Measurements from ENCODE around the gene CR1L. TPM values are rescaled to one million over a fixed set of nuclear protein-coding genes. Genes with fewer than 3 reads are reported as not detected.
"Not testable (repeated sequence)": the region's sequence is repeated elsewhere in the genome, so short reads cannot be mapped to it uniquely, and the experiment has no call there.

CR1L gene
- total RNA-seq, 1 donor = not detected

- Histone ChIP-seq H3K9me3 (ENCODE audit: low read depth, low read length) (no peaks in the 10 kb centered on the region), H3K27me3 (ENCODE audit: insufficient read depth, low read length) (no peaks in the 10 kb centered on the region), H3K36me3 (ENCODE audit: insufficient read depth, low read length) (no peaks in the 10 kb centered on the region), H4K20me1 (ENCODE audit: insufficient read depth, low read length) (peaks cover 11% of the 10 kb centered on the region), H3K4me1 (ENCODE audit: insufficient read depth, low read length) (peaks cover 23% of the 10 kb centered on the region), H3K79me2 (ENCODE audit: insufficient read depth, low read length) (peaks cover 19% of the 10 kb centered on the region), H3K27ac (ENCODE audit: low read depth, low read length) (no peak overlapping the region), H3K4me2 (ENCODE audit: insufficient read depth, low read length) (no peak overlapping the region), H3K4me3 (ENCODE audit: insufficient read depth, low read length) (no peak overlapping the region), H2AFZ (ENCODE audit: low read length) (no peak overlapping the region)
- no peak for TF ChIP-seq CTCF (IDR thresholded peaks at IDR 0.05; ENCODE audit: extremely low read depth, low read depth, low read length)
- DNase-seq (ENCODE audit: insufficient read length, low spot score, missing footprints) = no peak
Observed at GRCh38 chr1:207748737-207749528, 104.0 kb downstream of the CR1L start.

- Histone ChIP-seq H2AFZ (ENCODE audit: low read length) (peak overlapping the region; percentile 85), H3K4me3 (ENCODE audit: insufficient read depth, low read length) (peak overlapping the region; percentile 94), H3K27me3 (ENCODE audit: insufficient read depth, low read length) (no peaks in the 10 kb centered on the region), H3K36me3 (ENCODE audit: insufficient read depth, low read length) (no peaks in the 10 kb centered on the region), H3K9me3 (ENCODE audit: low read depth, low read length) (no peaks in the 10 kb centered on the region), H4K20me1 (ENCODE audit: insufficient read depth, low read length) (peaks cover 23% of the 10 kb centered on the region), H3K4me2 (ENCODE audit: insufficient read depth, low read length) (peak overlapping the region; percentile 96), H3K4me1 (ENCODE audit: insufficient read depth, low read length) (peaks cover 18% of the 10 kb centered on the region), H3K79me2 (ENCODE audit: insufficient read depth, low read length) (peaks cover 37% of the 10 kb centered on the region), H3K27ac (ENCODE audit: low read depth, low read length) (peak overlapping the region; percentile 68)
- TF ChIP-seq CTCF (IDR thresholded peaks at IDR 0.05; ENCODE audit: extremely low read depth, low read depth, low read length) = no peak
- no peak for DNase-seq (ENCODE audit: insufficient read length, low spot score, missing footprints)
Observed at GRCh38 chr1:207750631-207751305, 105.8 kb downstream of the CR1L start.

- Histone ChIP-seq H4K20me1 (ENCODE audit: insufficient read depth, low read length) (peaks cover 30% of the 10 kb centered on the region), H2AFZ (ENCODE audit: low read length) (peak overlapping the region; percentile 85), H3K4me2 (ENCODE audit: insufficient read depth, low read length) (peak overlapping the region; percentile 96), H3K27ac (ENCODE audit: low read depth, low read length) (peak overlapping the region; percentile 68), H3K4me3 (ENCODE audit: insufficient read depth, low read length) (peak overlapping the region; percentile 94), H3K79me2 (ENCODE audit: insufficient read depth, low read length) (peaks cover 43% of the 10 kb centered on the region), H3K4me1 (ENCODE audit: insufficient read depth, low read length) (peaks cover 12% of the 10 kb centered on the region)
- not testable (repeated sequence) for DNase-seq (ENCODE audit: insufficient read length, low spot score, missing footprints); H3K9me3 ChIP-seq (ENCODE audit: low read depth, low read length); H3K27me3 ChIP-seq (ENCODE audit: insufficient read depth, low read length); H3K36me3 ChIP-seq (ENCODE audit: insufficient read depth, low read length)
Observed at GRCh38 chr1:207751463-207751789, 106.5 kb downstream of the CR1L start.

DNA sequence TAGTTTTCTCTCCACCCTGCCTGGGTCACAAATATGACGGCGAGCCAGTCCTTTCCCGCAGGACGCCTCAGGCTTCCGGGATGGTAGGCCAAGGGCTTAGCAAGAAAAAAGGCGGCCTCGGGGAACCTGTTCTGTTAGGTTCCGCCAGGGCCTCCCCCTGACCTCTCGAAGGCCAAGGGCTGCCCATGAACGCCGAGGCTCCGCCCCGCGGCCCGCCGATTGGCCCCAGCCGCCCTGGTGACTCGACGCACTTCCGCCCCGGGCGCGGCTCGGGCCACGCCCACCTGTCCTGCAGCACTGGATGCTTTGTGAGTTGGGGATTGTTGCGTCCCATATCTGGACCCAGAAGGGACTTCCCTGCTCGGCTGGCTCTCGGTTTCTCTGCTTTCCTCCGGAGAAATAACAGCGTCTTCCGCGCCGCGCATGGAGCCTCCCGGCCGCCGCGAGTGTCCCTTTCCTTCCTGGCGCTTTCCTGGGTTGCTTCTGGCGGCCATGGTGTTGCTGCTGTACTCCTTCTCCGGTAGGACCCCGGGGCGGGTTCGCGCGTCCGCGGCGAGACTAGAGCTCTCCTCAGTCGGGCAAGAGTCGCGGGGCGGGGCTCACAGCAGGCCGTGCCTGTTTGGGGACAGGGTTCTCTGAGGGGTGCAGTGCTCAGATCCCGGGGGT is 107.0 kb downstream of the CR1L start, which contains the start of gene CD46:
TSS of gene CD46 (plus strand) at position 265 of the 666 bp plus-strand sequence. CDS start at position 424, 159 bp downstream.
- H4K20me1 ChIP-seq (ENCODE audit: insufficient read depth, low read length) = peaks cover 31% of the 10 kb centered on the region
- H3K4me3 ChIP-seq (ENCODE audit: insufficient read depth, low read length) = peak within 1 kb of the TSS; percentile 94
- peaks cover 10% of the 10 kb centered on the region for H3K4me1 ChIP-seq (ENCODE audit: insufficient read depth, low read length)
- peaks cover under 1% of the 10 kb centered on the region for H3K36me3 ChIP-seq (ENCODE audit: insufficient read depth, low read length)
- H3K27ac ChIP-seq (ENCODE audit: low read depth, low read length) = peak within 1 kb of the TSS; percentile 68
- H3K79me2 ChIP-seq (ENCODE audit: insufficient read depth, low read length) = peaks cover 48% of the 10 kb centered on the region
- no peak for TF ChIP-seq CTCF (IDR thresholded peaks at IDR 0.05; ENCODE audit: extremely low read depth, low read depth, low read length)
- H3K4me2 ChIP-seq (ENCODE audit: insufficient read depth, low read length) = peak within 1 kb of the TSS; percentile 96
- H3K27me3 ChIP-seq (ENCODE audit: insufficient read depth, low read length) = no peaks in the 10 kb centered on the region
- peak within 1 kb of the TSS; percentile 97 for H2AFZ ChIP-seq (ENCODE audit: low read length)
- peak; percentile 95 for DNase-seq (ENCODE audit: insufficient read length, low spot score, missing footprints)
- H3K9me3 ChIP-seq (ENCODE audit: low read depth, low read length) = no peaks in the 10 kb centered on the region

Measured in osteoblast (primary cell).